NCI-H524 (cell line): Measurements from ENCODE around the gene DIPK1B.

Experiments
- DNase-seq, 2 experiments: peaks; one replicate each; lab custom pipeline; 2025; lab: John Stamatoyannopoulos, UW

DIPK1B gene

GRCh38 chr9:136673088-136673974 lies 39.0 kb upstream of the DIPK1B start:
- no peak for DNase-seq

DNA sequence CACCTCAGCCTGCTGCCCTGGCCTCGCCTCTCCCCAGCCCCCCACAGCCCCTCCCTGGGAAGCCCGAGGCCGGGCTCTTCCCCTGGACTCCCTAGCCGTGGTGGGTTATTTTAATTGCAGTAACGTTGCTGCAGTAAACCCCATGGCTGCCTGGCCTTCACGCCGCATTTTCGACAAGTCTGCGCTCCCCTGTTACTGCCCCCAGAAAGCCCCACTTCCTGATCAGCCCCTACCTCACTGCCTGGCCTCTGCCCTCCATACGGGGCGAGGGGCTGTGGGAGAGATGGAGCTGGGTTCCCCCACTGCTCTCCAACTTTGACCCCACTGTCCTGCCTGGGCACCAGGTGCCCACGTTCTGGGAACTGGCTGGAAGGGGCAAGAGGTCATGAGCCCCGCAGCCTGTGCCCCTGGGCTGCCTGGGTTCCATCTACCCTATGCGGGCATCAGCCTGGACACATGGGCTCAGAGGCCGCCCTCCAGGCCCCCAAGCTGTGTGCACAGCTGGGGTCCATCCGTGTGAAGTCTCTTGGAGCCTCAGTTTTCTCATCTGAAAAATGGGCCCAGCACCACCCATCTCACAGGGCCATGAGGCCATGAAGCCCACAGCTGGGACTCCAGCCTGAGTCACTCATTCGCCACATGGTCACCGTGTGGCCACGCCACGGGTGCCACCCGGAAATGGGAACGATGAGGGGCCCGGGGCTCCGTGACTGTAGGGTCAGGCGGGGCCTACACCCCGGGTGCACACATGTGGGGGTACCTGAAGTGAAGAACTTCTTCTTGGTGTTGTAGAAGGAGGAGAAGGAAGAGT lies 38.2 kb upstream of the DIPK1B start:
- DNase-seq: no peak

- DNase-seq: no peak
Measured at GRCh38 chr9:136674786-136675349, 37.5 kb upstream of the DIPK1B start.

DNA sequence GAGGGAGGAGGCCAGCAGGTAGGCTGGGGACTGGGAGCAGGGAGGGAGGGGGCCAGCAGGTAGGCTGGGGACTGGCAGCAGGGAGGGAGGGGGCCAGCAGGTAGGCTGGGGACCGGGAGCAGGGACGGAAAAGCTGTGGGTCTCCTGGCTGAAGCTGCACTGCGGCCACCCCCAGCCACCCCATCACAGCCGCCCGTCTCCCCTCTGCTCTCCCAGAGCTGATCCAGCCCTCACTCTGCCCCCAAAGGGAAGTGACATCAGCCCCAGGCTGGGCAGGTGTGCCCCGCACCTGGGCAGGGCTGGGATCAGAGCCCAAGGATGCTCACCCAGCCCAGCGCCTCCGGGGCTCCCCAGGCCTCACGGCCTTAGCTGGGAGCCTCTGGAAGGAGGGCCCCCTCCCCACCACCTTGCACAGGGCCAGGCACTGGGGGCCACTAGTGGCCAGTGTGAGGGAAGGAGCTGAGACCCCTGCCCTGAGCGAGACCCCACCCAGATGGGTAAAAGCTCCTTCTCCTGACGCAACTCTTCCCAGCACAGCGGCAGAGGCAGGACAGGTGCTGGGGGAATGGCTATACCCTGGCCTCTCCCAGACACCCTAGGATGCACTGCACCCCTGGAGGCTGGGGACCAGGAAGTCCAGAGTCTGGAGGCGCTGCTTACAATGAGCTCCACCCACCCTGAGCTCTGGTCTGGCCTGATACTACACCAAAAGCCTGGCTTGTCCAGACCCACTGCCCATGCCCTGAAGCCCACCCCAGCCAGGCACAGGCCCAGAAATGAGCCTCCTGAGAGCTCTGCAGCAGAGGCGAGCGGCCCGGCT lies 36.7 kb upstream of the DIPK1B start:
- no peak for DNase-seq

DNA sequence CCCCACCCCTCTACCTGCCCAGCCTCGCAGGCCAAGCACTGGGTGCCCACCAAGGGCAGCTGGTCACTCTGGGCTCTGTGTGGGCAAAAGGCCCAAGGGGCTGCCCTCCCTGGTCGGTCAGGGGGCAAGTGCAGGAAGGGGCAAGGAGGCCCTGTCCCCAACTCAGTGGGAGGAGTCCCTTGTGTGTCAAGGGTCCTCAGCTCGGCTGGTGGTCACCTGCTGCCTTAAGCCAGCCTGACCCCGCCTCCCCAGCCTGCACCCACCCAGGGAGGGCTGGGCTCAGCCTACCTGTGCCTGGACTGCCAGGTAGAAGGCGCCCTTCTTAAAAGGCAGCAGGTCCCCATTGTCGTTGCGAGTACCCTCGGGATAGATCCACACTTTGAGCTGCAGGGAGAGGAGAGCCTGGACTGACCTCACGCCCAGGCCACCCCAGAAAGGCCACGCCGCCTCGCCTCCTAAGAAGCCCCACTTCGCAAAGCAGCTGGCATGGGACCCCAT lies 36.0 kb upstream of the DIPK1B start:
- DNase-seq: no peak

GRCh38 chr9:136676920-136677686 lies 35.3 kb upstream of the DIPK1B start:
- DNase-seq: no peak

GRCh38 chr9:136678034-136678433 lies 34.3 kb upstream of the DIPK1B start:
- no peak for DNase-seq

DNA sequence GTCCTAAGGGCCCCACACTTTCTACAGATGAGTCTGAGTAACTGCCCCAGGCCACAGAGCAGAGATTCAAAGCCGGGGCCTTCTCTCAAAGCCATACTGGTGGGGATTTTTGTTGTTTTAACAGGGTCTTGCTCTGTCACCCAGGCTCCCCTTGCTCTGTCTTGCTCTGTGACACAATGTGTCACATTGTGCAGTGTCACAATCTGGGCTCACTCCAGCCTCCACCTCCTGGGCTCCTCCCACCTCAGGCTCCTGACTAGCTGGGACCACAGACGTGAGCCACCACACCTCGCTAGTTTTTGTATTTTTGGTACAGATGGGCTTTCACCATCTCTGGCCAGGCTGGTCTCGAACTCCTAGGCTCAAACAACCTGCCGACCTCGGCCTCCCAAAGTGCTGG lies 33.7 kb upstream of the DIPK1B start:
- no peak for DNase-seq

DNA sequence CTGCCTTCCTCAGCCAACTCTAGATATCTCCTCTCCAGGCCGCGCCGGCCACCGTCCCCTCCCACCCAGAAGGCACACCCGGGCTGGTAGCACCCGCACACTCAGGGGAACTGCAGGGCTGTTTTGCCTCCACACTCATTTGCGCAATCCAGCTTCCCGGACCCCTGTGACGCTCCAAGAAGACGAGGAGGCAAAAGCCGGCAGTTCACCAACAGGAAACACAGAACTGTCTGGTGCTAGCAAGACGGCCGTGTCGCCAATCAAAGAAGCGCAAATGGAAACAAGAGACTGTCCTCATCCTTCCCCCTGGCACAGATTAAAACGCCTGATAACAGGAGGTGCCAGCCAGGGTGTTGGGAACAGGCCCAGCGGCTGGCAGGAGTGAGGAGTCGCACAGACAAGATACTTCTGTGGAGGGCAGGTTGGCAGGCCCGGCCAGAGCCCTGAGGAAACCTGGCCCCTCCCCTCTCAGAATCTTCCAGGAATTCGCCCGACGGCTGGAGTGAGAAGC lies 32.9 kb upstream of the DIPK1B start:
- no peak for DNase-seq

DNA sequence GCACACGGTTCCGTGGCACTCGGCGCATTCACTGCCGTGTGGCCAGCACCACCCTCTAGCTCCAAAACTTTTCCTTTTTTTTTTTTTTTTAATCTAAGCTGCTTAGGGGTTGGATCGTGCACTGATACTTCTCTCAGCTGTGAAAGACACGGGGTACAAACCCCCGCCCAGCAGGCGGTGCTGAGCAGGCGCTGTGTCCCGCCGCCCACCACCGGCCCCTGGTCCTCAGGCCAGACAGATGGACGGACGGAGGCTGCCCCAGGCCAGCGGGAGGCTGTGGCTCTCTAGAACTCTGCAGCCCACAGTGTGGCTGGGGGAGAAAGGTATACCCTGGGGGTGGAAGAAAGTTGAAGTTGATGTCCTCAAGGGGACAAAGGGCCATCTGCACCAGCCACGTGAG lies 31.3 kb upstream of the DIPK1B start:
- DNase-seq: no peak

- DNase-seq: no peak
Measured at GRCh38 chr9:136681945-136682699, 30.2 kb upstream of the DIPK1B start.

GRCh38 chr9:136682710-136683109 lies 29.7 kb upstream of the DIPK1B start:
- DNase-seq: no peak

DNA sequence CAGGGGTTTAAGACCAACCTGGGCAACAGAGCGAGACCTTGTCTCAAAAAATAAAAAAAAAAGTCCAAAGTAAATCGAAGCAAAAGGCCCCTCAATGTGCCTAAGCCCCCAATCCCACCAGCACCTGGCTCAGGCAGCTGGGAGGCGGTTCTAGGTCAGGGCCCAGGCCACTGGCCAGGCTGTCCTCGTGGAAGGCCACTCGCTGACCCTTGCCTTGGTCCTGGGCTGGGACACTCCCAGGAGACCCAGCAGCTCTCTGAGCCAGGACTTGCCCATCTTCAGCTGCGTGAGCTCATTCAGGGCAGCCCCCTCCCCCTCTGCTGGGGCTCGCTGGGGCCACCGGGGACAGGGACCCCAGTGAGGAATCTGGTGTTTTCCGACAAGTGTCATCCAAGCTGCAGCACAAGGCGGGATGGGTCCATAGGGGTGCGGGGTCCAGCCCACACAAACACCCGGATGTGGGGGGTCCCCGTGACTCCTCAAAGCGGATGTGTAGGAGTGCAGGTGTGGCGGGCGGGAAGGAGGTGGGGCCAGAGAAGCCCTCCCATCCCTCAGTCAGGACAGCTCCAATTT lies 29.1 kb upstream of the DIPK1B start:
- no peak for DNase-seq

GRCh38 chr9:136683755-136684154 lies 28.6 kb upstream of the DIPK1B start:
- DNase-seq: no peak

DNA sequence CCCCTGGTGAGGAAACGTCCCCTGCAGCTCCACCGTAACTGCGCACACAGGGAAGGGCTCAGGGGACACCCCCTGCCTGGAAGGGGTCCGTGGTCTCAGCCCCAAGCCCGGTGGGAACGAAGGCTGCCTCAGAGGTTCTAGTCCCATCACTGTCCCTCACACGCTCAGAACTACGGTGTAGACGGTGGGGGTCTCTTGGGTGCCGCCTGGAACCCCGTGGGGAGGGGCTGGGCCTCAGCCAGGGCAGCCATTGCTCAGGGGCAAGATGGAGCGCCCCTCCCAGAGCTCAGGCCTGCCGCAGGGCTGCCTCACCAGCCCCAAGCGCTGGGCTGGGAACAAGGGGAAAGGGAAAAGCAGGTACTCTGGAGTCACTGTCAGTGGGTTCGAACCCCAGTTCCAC lies 28.0 kb upstream of the DIPK1B start:
- no peak for DNase-seq

- DNase-seq: no peak
Measured at GRCh38 chr9:136684799-136685198, 27.6 kb upstream of the DIPK1B start.

DNA sequence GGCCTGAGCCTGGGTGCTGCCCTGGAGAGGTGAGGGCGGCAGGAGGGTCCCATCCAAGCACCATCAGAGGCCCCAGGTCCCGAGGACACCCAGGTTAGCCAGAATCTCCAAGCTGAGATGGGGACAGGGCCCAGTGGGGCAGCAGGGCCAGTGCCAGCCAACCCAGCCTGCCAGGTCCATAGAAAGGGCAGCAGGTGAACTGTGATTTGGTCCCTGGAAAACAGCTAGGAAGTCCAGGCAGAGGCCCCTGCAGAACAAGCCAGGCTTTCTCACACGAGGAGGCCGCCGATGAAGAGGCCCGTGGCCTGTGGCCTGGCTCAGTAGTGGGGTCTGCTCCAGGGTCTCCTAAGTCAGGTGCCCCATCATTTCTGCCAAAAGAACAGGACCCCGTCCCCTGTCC lies 27.2 kb upstream of the DIPK1B start:
- DNase-seq: no peak

DNA sequence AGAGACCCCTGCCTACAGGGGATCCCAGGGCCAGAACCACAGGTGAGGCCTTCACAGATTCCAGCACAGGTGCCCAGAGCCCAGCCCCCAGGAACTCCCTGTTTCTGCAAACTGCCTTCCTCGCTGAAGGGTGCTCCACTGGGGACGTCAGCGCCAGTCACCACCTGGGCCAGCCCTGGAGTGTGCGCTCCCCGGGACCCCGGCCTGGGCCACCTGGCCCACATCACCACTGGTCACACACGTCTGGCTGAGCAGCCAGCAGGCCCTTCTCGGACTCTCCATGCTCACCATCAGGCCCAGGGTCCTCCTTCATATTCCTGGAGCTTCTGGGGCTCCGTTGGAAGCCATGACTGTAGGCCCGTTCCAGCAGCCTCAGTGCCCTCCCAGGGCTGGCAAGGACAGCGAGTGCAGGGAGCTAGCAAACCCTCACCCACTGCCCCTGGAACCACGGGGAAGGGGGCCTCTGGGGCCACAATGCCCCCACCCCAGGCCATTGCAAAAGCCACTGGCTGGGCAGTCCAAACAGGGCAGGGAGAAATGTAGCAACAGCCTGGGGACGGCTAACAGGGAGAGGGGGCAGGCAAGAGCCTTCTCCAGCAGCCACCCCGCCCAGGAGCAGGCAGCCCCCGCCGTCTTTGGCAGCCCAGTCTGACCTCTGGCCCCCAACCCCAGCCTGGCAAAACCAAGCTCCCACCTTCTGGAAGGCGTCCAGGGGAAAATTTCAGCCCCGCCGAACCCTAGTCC lies 26.4 kb upstream of the DIPK1B start:
- no peak for DNase-seq

- no peak for DNase-seq
Measured at GRCh38 chr9:136686534-136686793, 25.9 kb upstream of the DIPK1B start.
